Measurements from ENCODE around the gene BMPER.

DNA sequence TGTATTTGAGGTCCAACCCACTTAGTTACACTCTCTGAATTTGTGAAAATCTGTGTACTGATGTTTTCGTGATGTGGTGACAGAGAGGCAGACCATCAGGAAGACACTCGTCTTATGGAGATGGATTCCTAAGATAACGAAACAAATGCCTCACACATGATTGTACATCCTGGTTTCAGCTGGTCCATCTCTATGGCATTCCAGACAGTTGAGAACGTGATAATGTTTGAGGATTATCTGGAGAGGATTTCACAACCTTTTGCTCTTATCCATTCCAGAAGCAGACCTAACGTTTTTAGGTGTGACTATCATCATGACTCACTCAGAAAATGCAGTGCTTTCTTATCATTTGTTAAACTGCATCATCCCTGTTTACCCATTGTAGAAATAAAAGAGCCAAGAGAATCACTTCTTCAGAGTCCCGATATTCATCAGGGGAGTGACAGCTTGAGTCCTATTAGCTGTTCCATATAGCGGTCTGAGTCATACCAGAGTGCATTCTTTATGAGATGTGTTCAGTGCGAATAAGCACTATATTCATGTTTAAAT, 74.5 kb downstream of the BMPER start:
- TF ChIP-seq, protein P1, sequence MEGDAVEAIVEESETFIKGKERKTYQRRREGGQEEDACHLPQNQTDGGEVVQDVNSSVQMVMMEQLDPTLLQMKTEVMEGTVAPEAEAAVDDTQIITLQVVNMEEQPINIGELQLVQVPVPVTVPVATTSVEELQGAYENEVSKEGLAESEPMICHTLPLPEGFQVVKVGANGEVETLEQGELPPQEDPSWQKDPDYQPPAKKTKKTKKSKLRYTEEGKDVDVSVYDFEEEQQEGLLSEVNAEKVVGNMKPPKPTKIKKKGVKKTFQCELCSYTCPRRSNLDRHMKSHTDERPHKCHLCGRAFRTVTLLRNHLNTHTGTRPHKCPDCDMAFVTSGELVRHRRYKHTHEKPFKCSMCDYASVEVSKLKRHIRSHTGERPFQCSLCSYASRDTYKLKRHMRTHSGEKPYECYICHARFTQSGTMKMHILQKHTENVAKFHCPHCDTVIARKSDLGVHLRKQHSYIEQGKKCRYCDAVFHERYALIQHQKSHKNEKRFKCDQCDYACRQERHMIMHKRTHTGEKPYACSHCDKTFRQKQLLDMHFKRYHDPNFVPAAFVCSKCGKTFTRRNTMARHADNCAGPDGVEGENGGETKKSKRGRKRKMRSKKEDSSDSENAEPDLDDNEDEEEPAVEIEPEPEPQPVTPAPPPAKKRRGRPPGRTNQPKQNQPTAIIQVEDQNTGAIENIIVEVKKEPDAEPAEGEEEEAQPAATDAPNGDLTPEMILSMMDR (IDR thresholded peaks at IDR 0.05) = no peak
- no peak for TF ChIP-seq POLR2A (IDR thresholded peaks at IDR 0.05)

All from testis (tissue), 2 donors.